GM12872 (cell line): ENCODE results near the gene EIF4G3.

ENCODE experiments used
- CTCF ChIP-seq: IDR thresholded peaks from 3 replicates; pipeline ENCODE4 v1.5.1; 2011; ENCODE audit warnings: low read depth, mild to moderate bottlenecking, low read length, moderate library complexity; ENCODE audit not compliant: insufficient read depth

The EIF4G3 gene

GRCh38 chr1:21024918-21025317, 151.8 kb downstream of the EIF4G3 start:
- no peak for TF ChIP-seq CTCF

GRCh38 chr1:21022279-21023040, 154.2 kb downstream of the EIF4G3 start:
- no peak for TF ChIP-seq CTCF

- no peak for TF ChIP-seq CTCF
These were observed 155.4 kb downstream of the EIF4G3 start for GRCh38 chr1:21021311-21021710.

- no peak for TF ChIP-seq CTCF
These were observed 156.5 kb downstream of the EIF4G3 start for GRCh38 chr1:21020151-21020550.

- TF ChIP-seq CTCF, result no peak
These were observed 158.0 kb downstream of the EIF4G3 start for GRCh38 chr1:21018673-21019072.

- TF ChIP-seq CTCF, result no peak
These were observed 163.2 kb downstream of the EIF4G3 start for GRCh38 chr1:21013510-21013909.

GRCh38 chr1:21012937-21013336, 163.8 kb downstream of the EIF4G3 start:
- no peak for TF ChIP-seq CTCF
